T-helper 1 cell treated with Interleukin-12 subunit alpha and Interleukin-12 subunit beta and Interleukin-4 antibody, amounts not matched to agents 30 μg/mL and 1 μg/mL, for 36 hours (primary cell): Measurements from ENCODE around the gene PLSCR5.
A peak's percentile ranks its signal among the peaks of the same experiment; 100 is the strongest.

Source experiments
- H3K27ac Mint-ChIP-seq: one replicate; pipeline ENCODE4 v1.8.0; 2021; ENCODE audit warnings: mild to moderate bottlenecking, mixed read lengths
- H3K27me3 Mint-ChIP-seq: one replicate; pipeline ENCODE4 v1.8.0; 2021; ENCODE audit warnings: low read depth, mixed read lengths
- H3K36me3 Mint-ChIP-seq: one replicate; pipeline ENCODE4 v1.8.0; 2021; ENCODE audit warnings: low read depth, mixed read lengths
- H3K4me1 Mint-ChIP-seq: one replicate; pipeline ENCODE4 v1.8.0; 2021; ENCODE audit warnings: low read depth, mixed read lengths
- H3K4me3 Mint-ChIP-seq: one replicate; pipeline ENCODE4 v1.8.0; 2021; ENCODE audit warnings: mild to moderate bottlenecking, moderate library complexity, mixed read lengths
- H3K9me3 Mint-ChIP-seq: one replicate; pipeline ENCODE4 v1.8.0; 2021; ENCODE audit warnings: mixed read lengths

PLSCR5 gene

DNA sequence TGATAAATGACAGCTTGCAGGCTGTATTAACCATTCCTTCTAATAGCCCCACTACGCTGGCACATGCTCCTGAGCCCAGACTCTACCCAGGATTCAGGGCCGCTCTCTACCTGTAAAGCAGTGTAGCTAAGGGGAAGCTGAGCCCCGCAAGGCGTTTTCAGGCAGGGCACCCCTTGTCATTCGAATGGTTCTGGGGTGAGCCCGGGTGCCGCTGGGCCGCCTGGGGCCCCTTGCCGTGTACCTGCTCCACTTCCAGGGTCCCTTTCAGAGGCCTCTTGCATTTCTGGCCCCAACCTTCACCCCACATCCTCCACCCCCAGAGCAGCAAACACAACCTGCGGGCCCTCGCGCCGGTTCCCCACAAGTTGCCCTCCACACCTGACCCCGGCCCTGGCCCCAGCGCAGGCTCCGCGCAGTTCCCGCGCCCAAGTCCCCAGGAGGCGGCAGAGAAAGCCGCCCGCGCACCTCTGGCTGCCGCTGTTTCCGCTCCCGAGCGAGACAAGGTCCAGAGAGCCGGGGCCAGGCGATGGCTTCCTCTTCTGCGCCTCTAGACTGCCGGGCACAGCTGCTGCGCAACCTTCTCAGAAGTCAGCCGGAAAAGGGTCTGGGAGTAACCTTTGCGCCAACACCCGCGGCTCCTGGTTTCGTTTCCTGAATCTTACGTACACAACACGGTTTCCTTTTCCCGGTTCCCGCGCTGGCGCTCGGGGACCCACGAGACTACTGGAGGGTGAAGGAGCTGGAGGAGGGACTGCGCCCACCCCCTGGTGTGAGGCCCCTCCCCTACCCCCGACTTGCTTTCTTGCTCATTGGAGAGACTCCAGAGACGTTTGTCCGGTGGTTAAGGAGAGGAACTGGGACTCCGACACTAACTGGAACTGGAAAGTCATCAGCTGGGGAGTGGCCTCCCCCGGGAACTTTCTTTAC lies 60.9 kb downstream of the PLSCR5 start, which contains the start of gene PLSCR1:
Gene PLSCR1, minus strand, starts transcription at position 606 of the 927 bp plus-strand sequence. CDS start 8,055 bp downstream, outside the sequence.
- peaks cover 69% of the 10 kb centered on the region for H3K4me1 Mint-ChIP-seq
- H3K27me3 Mint-ChIP-seq, result no peaks in the 10 kb centered on the region
- H3K27ac Mint-ChIP-seq, result peak within 1 kb of the TSS; percentile 71
- H3K9me3 Mint-ChIP-seq, result no peaks in the 10 kb centered on the region
- peak within 1 kb of the TSS; percentile 97 for H3K4me3 Mint-ChIP-seq
- H3K36me3 Mint-ChIP-seq, result peaks cover 25% of the 10 kb centered on the region

DNA sequence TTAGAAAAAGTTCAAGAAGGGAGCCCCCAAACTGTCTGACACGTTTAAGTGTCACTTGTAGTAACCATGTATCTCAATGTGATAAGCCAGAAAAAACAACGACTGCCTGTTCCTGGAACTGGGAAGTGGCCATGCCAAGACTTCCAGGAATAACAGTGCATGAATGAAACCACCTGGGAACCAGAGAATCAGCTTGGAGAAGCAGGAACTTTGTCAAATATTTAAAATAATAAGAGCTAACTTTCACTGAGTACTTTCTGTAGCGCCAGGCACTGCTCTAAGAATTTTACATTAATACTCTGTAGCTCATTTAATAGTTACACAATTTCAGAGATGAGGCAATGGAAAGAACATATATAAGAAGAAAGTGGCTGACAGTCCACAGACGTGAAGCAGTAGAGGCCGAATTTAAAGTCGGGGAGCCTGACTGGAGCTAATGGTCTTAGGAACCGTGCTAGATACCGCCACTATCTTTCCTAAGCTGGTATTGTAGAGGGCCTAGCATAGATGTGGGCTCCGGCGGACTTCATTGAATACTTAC lies 61.6 kb downstream of the PLSCR5 start:
- Mint-ChIP-seq H3K4me3 (peak overlapping the region; percentile 97), H3K9me3 (no peaks in the 10 kb centered on the region), H3K27me3 (no peaks in the 10 kb centered on the region), H3K36me3 (peaks cover 26% of the 10 kb centered on the region), H3K4me1 (peaks cover 70% of the 10 kb centered on the region), H3K27ac (peak overlapping the region; percentile 66)

DNA sequence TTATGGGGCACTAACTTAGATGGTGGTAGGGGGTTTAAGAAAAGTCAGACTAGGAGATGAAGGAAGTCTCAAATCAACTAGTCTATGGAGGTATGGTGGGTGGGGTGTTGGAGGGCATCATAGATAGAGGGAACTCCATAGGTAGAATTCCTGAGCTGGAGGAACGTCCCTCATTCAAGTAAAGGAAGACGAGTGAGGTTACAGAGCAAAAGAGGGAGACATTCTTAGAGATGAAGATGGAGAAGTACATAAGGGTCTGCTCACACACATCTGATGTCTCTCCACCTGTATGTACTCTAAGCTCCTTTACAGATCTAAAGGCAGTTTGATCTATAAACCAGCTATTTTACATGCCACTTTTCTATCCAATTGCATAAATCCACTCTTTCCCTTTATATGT lies 62.2 kb downstream of the PLSCR5 start:
- peaks cover 26% of the 10 kb centered on the region for H3K36me3 Mint-ChIP-seq
- no peaks in the 10 kb centered on the region for H3K27me3 Mint-ChIP-seq
- peak overlapping the region; percentile 66 for H3K27ac Mint-ChIP-seq

DNA sequence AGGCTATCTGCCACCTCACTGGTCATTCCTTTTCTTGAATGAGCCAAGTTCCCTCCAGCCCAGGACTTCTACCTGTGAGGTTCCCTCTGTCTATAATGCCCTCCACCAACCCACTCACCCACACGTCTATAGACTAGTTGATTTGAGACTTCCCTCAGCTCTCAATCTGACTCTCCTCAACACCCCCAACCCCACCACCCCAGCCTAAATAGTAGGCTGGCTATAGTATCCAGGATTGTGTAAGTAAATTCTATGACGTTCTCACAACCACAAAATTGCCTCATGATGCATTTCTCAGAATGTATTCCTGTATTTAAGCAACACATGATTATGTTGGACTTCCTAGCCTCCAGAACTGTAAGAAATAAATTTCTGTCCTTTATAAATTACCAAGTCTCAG lies 63.0 kb downstream of the PLSCR5 start:
- Mint-ChIP-seq H3K27ac (peak overlapping the region; percentile 73), H3K36me3 (peaks cover 34% of the 10 kb centered on the region)

More for the DNA sequence above, 62.2 kb downstream of the PLSCR5 start:
- peak overlapping the region; percentile 97 for H3K4me3 Mint-ChIP-seq
- H3K9me3 Mint-ChIP-seq, result no peaks in the 10 kb centered on the region
- H3K4me1 Mint-ChIP-seq, result peaks cover 65% of the 10 kb centered on the region

DNA sequence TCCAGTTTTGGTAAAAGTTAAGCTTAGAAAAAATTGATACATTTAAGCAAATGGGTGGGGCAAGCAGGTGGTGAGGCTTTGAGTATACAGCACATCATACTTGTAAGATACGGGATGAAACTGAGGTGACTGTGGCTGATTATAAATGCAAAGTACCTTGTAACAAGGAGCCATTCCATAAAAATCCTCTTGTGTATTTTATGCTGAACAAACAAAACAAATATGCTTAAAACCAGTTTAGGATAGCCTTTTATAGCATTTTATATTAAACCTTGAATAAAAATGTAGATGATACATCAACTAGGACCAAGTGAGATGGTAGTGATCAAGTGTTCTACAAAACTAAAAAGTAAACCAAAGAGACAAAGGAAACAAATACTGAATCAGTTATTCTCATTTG lies 64.2 kb downstream of the PLSCR5 start:
- Mint-ChIP-seq H3K9me3 (no peaks in the 10 kb centered on the region), H3K4me1 (peaks cover 59% of the 10 kb centered on the region), H3K4me3 (peak overlapping the region; percentile 97), H3K27me3 (no peaks in the 10 kb centered on the region), H3K36me3 (peaks cover 40% of the 10 kb centered on the region), H3K27ac (peak overlapping the region; percentile 49)

More for the DNA sequence above, 63.0 kb downstream of the PLSCR5 start:
- peak overlapping the region; percentile 97 for H3K4me3 Mint-ChIP-seq
- H3K27me3 Mint-ChIP-seq, result no peaks in the 10 kb centered on the region
- peaks cover 62% of the 10 kb centered on the region for H3K4me1 Mint-ChIP-seq
- no peaks in the 10 kb centered on the region for H3K9me3 Mint-ChIP-seq

DNA sequence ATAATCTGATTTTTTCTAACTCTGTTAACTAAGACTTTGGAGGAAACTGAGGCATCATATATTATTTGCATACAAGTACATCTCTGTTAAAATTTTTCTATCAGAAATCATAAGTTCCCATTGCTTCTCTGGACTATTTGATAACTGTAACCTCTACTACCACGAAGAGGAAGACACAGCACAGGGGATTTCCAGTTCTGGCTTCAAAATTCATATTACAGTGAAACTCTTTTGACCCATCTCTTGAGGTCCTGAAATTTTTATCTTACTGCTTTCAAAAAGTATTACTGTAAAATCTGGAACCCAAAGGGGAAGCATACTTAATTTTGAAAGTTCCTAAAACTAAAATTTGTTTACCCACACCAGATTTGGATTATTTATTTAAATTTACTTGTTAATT lies 64.9 kb downstream of the PLSCR5 start:
- no peaks in the 10 kb centered on the region for H3K27me3 Mint-ChIP-seq
- no peaks in the 10 kb centered on the region for H3K9me3 Mint-ChIP-seq
- H3K27ac Mint-ChIP-seq, result peak overlapping the region; percentile 49
- peaks cover 53% of the 10 kb centered on the region for H3K4me1 Mint-ChIP-seq
- peaks cover 40% of the 10 kb centered on the region for H3K36me3 Mint-ChIP-seq
- peak overlapping the region; percentile 97 for H3K4me3 Mint-ChIP-seq

DNA sequence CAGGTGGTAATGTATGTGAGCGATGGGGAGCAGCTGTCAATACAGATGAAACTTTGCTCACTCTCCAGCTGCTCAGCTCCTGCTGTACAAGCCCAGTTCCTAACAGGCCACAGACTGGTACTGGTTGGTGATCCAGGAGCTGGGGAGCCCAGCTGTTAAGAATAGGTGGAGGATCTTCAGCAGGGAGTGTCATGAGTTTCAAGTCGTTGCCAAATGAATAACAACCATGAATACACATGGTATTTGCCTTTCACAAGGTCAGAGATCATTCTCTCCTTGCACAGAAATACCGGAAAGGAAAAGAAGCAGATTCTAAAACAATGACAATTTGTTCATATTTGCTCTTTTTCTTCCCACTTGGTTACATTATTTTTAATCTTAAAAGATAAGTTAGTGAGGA lies 65.8 kb downstream of the PLSCR5 start:
- H3K4me3 Mint-ChIP-seq, result peak overlapping the region; percentile 97
- H3K27ac Mint-ChIP-seq, result no peak overlapping the region
- peaks cover 54% of the 10 kb centered on the region for H3K4me1 Mint-ChIP-seq
- H3K27me3 Mint-ChIP-seq, result no peaks in the 10 kb centered on the region
- H3K9me3 Mint-ChIP-seq, result no peaks in the 10 kb centered on the region
- H3K36me3 Mint-ChIP-seq, result peaks cover 45% of the 10 kb centered on the region

DNA sequence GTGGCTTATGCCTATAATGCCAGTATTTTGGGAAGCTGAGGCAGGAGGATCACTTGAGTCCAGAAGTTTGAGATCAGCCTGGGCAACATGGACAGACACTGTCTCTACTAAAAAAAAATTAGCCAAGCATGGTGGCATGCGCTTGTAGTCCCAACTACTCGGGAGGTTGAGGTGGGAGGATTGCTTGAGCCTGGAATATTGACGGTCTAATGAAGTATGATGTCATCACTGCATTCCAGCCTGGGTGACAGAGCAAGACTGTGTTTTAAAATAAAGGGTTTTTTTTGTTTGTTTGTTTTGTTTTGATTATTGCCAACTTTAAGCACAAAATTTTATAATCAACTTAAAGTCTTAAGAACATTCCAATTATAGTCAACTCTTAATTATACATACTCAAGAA lies 67.5 kb downstream of the PLSCR5 start:
- Mint-ChIP-seq H3K4me1 (peaks cover 60% of the 10 kb centered on the region), H3K36me3 (peaks cover 44% of the 10 kb centered on the region), H3K27me3 (no peaks in the 10 kb centered on the region), H3K27ac (no peak overlapping the region), H3K4me3 (no peak overlapping the region), H3K9me3 (no peaks in the 10 kb centered on the region)

DNA sequence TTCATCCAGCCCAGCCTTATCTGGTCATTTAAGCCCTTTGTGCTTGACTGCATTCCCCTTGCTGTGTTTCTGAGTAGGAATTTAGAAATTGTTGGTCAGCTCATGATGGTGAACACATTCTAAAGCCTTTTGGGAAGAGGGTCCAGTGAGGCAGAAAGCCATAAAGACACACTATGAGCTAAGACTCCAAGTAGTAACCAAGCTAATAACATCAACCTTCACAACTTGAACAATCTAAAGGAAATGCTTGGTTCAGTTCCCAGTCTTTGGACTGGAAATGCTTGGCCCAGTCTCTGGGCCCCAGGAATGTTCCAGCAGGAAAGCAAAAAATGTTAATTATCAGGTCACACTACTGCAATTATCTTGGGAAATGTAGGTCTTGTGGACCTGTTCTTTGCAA lies 68.5 kb downstream of the PLSCR5 start:
- Mint-ChIP-seq H3K4me3 (no peak overlapping the region), H3K27ac (no peak overlapping the region), H3K36me3 (peaks cover 43% of the 10 kb centered on the region), H3K9me3 (no peaks in the 10 kb centered on the region), H3K4me1 (peaks cover 56% of the 10 kb centered on the region), H3K27me3 (no peaks in the 10 kb centered on the region)
